GM19452 (cell line): ENCODE data around the gene SALL4.
"Not testable (repeated sequence)": the region's sequence is repeated elsewhere in the genome, so short reads cannot be mapped to it uniquely, and the experiment has no call there.

Experiments used
- ATAC-seq: cut with Tn5 transposase; IDR thresholded peaks from one replicate; pipeline ENCODE4 v1.9.1; 2021; ENCODE audit not compliant: unreplicated experiment

SALL4 gene

GRCh38 chr20:51767867-51768758 is 34.2 kb downstream of the SALL4 start, which contains the start of gene ATP9A:
ATP9A (minus strand) TSS chr20:51768390; CDS start chr20:51768369, 21 bp downstream.
- ATAC-seq: no peak

GRCh38 chr20:51766994-51767866 is 35.1 kb downstream of the SALL4 start:
- ATAC-seq: no peak

- ATAC-seq: not testable (repeated sequence)
Measured at GRCh38 chr20:51765381-51765780, 36.9 kb downstream of the SALL4 start.

- no peak for ATAC-seq
Measured at GRCh38 chr20:51763965-51764602, 38.2 kb downstream of the SALL4 start.

GRCh38 chr20:51760905-51761546 is 41.3 kb downstream of the SALL4 start:
- ATAC-seq: no peak

- ATAC-seq: no peak
Measured at GRCh38 chr20:51759769-51760510, 42.4 kb downstream of the SALL4 start.

GRCh38 chr20:51758978-51759544 is 43.3 kb downstream of the SALL4 start:
- ATAC-seq: no peak

- ATAC-seq: no peak
Measured at GRCh38 chr20:51757226-51757625, 45.1 kb downstream of the SALL4 start.

GRCh38 chr20:51756653-51757052 is 45.7 kb downstream of the SALL4 start:
- peak; percentile 69 for ATAC-seq

GRCh38 chr20:51753220-51753619 is 49.1 kb downstream of the SALL4 start:
- ATAC-seq: not testable (repeated sequence)

GRCh38 chr20:51752343-51752951 is 49.9 kb downstream of the SALL4 start:
- ATAC-seq: no peak

GRCh38 chr20:51750770-51751388 is 51.4 kb downstream of the SALL4 start:
- ATAC-seq: no peak

GRCh38 chr20:51750037-51750769 is 52.1 kb downstream of the SALL4 start:
- ATAC-seq: no peak

- no peak for ATAC-seq
Measured at GRCh38 chr20:51749674-51750036, 52.7 kb downstream of the SALL4 start.

GRCh38 chr20:51747182-51747911 is 55.0 kb downstream of the SALL4 start:
- ATAC-seq: no peak

- ATAC-seq: no peak
Measured at GRCh38 chr20:51745804-51746203, 56.5 kb downstream of the SALL4 start.

- no peak for ATAC-seq
Measured at GRCh38 chr20:51740838-51741237, 61.5 kb downstream of the SALL4 start.

- ATAC-seq: not testable (repeated sequence)
Measured at GRCh38 chr20:51740308-51740707, 62.0 kb downstream of the SALL4 start.
